Suprapubic skin (tissue), 4 donors: ENCODE data around the gene LRRC4C.

Experiments
- CTCF ChIP-seq, 2 donors: fragments of 200-600 bp in 1 of 2; fragments of 450-650 bp in 1 of 2; sonication (generic) in 1 of 2; IDR thresholded peaks; one replicate each; pipeline ENCODE4 v1.5.1; 2016 to 2019; ENCODE audit warnings: antibody characterized with exemption in 2 of 2, mild to moderate bottlenecking in 1 of 2, moderate library complexity in 1 of 2
- POLR2A ChIP-seq, 2 donors: fragments of 450-650 bp; IDR thresholded peaks; one replicate each; pipeline ENCODE4 v1.6.1; 2017; ENCODE audit warnings: antibody characterized with exemption in 2 of 2, mild to moderate bottlenecking in 2 of 2, moderate library complexity in 2 of 2
- POLR2AphosphoS5 ChIP-seq, 3 donors: sonication (generic); formaldehyde crosslinking; IDR thresholded peaks; one replicate each; pipeline ENCODE4 v1.6.1; 2017; ENCODE audit warnings: antibody characterized with exemption in 3 of 3

- TF ChIP-seq CTCF (IDR thresholded peaks at IDR 0.05) (no peak), POLR2A (IDR thresholded peaks at IDR 0.05) (no peak), POLR2AphosphoS5 (IDR thresholded peaks at IDR 0.05) (no peak)
Measured at GRCh38 chr11:40506226-40506625, 953.2 kb downstream of the LRRC4C start.
